IMR-90 (cell line): Measurements from ENCODE around the gene FBXO30.

ENCODE experiments used
- CEBPB ChIP-seq: IDR thresholded peaks from 2 replicates; pipeline ENCODE4 v1.6.1; 2012; ENCODE audit warnings: low read depth, low read length, improper control_type of control experiment
- CTCF ChIP-seq: conservative IDR thresholded peaks from 2 replicates; pipeline ENCODE4 v1.5.1; 2012; ENCODE audit warnings: mild to moderate bottlenecking, low read depth, low read length, improper control_type of control experiment
- MAFK ChIP-seq: IDR thresholded peaks from 2 replicates; pipeline ENCODE4 v1.6.1; 2012; ENCODE audit warnings: low read depth, low read length, improper control_type of control experiment
- MAZ ChIP-seq: IDR thresholded peaks from 2 replicates; pipeline ENCODE4 v1.6.1; 2012; ENCODE audit warnings: low read depth, mild to moderate bottlenecking, low read length, improper control_type of control experiment, moderate library complexity, borderline replicate concordance
- MXI1 ChIP-seq: IDR thresholded peaks from 2 replicates; pipeline ENCODE4 v1.6.1; 2012; ENCODE audit warnings: low read depth, mild to moderate bottlenecking, low read length, moderate library complexity, borderline replicate concordance
- POLR2A ChIP-seq: IDR thresholded peaks from 2 replicates; pipeline ENCODE4 v1.6.1; 2012; ENCODE audit warnings: mild to moderate bottlenecking, low read depth, low read length
- RAD21 ChIP-seq: IDR thresholded peaks from 2 replicates; pipeline ENCODE4 v1.6.1; 2012; ENCODE audit warnings: low read length, improper control_type of control experiment
- RCOR1 ChIP-seq: IDR thresholded peaks from 2 replicates; pipeline ENCODE4 v1.6.1; 2012; ENCODE audit warnings: mild to moderate bottlenecking, low read length, improper control_type of control experiment; ENCODE audit not compliant: insufficient replicate concordance
- SMC3 ChIP-seq: fragments of 150-350 bp; IDR thresholded peaks from 2 replicates; pipeline ENCODE4 v1.6.1; 2016; ENCODE audit warnings: low read depth, mild to moderate bottlenecking, antibody characterized with exemption, low read length, moderate library complexity
- USF2 ChIP-seq: fragments of 150-350 bp; IDR thresholded peaks from 2 replicates; pipeline ENCODE4 v1.6.1; 2017; ENCODE audit warnings: mild to moderate bottlenecking, antibody characterized with exemption, low read length, low read depth

GRCh38 chr6:145814501-145815308, at the start of gene FBXO30:
- no peak for TF ChIP-seq CTCF
- peak; percentile 90 for TF ChIP-seq POLR2A
- TF ChIP-seq CEBPB, result no peak
- TF ChIP-seq MXI1, result no peak
- no peak for TF ChIP-seq MAFK
- no peak for TF ChIP-seq SMC3
- no peak for TF ChIP-seq RAD21
- TF ChIP-seq RCOR1, result no peak
- peak; percentile 83; the same call in 1 of the 2 replicates for TF ChIP-seq MAZ
- no peak; the same call in 1 of the 2 replicates for TF ChIP-seq USF2
